ENCODE data around the gene CCDC159.

- TF ChIP-seq, protein P1, sequence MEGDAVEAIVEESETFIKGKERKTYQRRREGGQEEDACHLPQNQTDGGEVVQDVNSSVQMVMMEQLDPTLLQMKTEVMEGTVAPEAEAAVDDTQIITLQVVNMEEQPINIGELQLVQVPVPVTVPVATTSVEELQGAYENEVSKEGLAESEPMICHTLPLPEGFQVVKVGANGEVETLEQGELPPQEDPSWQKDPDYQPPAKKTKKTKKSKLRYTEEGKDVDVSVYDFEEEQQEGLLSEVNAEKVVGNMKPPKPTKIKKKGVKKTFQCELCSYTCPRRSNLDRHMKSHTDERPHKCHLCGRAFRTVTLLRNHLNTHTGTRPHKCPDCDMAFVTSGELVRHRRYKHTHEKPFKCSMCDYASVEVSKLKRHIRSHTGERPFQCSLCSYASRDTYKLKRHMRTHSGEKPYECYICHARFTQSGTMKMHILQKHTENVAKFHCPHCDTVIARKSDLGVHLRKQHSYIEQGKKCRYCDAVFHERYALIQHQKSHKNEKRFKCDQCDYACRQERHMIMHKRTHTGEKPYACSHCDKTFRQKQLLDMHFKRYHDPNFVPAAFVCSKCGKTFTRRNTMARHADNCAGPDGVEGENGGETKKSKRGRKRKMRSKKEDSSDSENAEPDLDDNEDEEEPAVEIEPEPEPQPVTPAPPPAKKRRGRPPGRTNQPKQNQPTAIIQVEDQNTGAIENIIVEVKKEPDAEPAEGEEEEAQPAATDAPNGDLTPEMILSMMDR (optimal IDR thresholded peaks at IDR 0.05 in 1 of 3, IDR thresholded peaks at IDR 0.05 in 1 of 3, conservative IDR thresholded peaks at IDR 0.05 in 1 of 3; ENCODE audit: extremely low read depth in 1 of 3, insufficient read depth in 2 of 3, low read length in 3 of 3), result no peak
- TF ChIP-seq EZH2 (IDR thresholded peaks at IDR 0.05; ENCODE audit: low read length), result no peak
These were observed 29.0 kb downstream of the CCDC159 start for GRCh38 chr19:11375143-11375948.

All from keratinocyte (primary cell).